Measurements from ENCODE around the gene SFT2D3. TPM values are rescaled to one million over a fixed set of nuclear protein-coding genes. Genes with fewer than 3 reads are reported as not detected.
A peak's percentile ranks its signal among the peaks of the same experiment; 100 is the strongest.

The SFT2D3 gene
- total RNA-seq, 1 donor from 2014 or later, result 5.8 TPM

DNA sequence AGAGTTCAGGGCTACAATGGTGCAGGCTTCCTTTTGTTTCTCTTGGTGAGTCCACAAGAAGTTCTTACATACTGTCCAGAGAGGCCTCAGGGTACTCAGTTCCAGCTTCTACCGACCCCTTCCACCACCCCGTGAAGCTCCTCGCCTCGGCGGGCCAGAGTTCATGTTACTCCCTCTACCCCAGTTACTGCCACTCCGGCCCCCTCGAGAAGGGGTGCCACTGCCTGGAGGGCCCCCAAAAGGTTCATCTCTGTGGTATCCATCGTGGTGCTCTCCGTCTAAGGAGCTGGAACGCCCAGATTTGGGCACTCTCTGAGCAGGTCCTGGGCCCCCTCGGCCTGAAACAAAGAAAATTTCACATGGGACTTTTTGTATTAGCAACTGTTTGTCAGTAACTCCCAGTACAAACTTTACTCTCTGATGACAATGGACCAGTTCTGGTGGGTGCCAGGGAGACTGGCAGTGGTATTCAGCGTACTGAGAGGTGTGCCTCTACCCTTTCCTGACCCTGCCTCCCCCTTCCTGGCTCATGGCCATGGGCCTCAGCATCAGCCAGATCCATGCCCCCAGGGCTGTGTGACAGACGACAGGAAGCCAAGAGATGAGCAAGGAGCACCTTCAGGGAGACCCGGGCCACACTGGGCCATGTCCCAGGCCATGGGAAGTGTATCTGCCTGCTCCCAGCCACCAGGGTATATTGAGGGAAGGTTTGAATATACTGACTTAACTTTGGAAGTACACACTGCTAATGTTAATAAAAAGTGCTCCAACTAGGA lies 5.1 kb downstream of the SFT2D3 start:
- no peak for DNase-seq (ENCODE audit: low read depth in 2 of 2)

DNA sequence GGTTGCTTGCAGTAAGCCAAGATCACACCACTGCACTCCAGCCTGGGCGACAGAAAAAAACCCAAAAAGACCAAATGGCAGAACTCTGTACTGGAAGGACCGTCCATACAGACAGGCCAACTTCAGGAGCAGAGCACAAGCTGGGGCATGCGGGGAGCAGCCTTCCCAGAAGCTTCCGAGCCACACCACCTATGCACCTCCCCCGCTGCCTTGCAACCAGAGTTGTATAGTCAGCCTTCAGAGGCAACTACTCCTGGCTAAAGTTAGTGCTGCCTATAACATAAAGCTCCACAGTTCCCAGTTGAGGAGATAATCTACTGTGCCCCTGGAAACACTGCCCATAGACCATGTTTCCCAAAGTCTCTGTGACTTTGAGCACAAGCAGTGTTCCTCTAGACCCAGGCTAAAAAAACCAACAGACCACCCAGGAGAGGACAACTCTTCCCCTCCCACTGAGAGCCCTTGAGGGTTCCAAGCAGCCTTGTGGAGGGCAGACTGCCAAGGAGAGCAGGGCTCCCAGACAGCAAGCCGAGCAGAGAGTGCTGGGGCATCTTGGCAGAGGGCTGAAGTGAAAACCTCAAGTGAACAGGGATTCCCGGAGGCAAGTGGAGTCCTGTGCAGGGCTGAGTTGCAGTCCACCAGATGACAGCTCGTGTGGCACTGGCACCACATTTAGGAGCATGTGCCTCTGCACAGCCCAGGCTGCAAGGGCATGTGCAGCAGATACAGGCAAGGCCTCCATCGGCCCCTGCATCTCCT lies 6.8 kb downstream of the SFT2D3 start:
- no peak for DNase-seq (ENCODE audit: low read depth in 2 of 2)

DNA sequence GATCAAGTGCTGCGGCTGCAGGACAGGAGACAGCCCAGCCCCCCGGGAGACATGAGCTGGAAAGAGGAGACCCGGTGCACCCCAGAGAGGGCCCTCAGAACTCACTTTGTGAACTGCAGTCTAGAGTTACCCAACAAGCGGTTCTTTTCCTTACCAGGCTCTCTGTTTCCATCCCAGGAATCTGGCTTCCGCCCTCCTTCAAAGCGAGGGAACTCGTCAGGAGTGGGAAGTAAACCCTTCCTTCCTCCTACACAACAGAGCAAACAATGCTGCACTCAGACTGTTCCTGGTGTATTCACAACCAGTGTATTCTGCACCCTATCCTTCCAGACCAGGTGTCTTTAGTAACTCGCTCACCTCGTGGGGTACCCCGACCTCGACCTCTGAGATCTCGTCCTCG lies 8.0 kb downstream of the SFT2D3 start:
- no peak for DNase-seq (ENCODE audit: low read depth in 2 of 2)

DNA sequence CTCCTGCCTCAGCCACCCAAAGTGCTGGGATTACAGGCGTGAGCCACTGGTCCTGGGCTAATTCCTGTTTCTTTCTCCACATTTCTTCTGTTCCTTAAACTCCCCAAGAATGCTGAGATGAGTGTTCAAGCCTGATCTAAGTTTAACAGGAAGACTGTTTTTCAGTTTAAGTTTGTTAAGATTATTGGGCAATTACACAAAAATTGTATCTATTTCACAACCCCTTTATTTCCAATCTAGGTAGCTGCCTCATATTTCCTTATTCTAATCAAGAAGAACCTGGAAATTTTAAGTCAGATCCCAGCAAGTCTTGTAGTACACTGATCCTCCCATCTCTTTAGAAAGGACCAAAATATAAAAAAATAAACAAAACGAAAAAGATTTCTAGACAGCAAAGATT lies 11.7 kb downstream of the SFT2D3 start:
- DNase-seq (ENCODE audit: low read depth in 2 of 2), result no peak

DNA sequence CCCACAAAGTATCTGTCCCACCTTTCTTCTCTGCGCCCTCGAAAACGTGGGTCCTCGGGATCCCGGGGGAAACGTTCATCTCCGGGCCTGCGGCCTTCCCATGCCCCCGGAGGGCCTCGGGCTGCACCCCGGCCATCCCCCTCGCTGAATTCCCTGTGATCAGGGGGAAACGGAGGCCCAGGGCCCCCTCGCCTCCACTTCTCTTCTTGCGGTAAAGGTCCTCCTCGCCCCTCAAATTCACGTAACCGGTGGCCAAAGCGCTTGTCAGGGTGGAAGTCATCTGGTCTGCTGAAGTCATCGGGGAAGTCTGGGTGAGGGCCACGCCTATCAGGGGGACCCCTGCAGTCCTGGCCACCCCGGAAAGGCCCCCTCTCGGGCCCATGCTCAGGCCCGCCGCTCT lies 12.3 kb downstream of the SFT2D3 start:
- DNase-seq (ENCODE audit: low read depth in 2 of 2), result no peak

DNA sequence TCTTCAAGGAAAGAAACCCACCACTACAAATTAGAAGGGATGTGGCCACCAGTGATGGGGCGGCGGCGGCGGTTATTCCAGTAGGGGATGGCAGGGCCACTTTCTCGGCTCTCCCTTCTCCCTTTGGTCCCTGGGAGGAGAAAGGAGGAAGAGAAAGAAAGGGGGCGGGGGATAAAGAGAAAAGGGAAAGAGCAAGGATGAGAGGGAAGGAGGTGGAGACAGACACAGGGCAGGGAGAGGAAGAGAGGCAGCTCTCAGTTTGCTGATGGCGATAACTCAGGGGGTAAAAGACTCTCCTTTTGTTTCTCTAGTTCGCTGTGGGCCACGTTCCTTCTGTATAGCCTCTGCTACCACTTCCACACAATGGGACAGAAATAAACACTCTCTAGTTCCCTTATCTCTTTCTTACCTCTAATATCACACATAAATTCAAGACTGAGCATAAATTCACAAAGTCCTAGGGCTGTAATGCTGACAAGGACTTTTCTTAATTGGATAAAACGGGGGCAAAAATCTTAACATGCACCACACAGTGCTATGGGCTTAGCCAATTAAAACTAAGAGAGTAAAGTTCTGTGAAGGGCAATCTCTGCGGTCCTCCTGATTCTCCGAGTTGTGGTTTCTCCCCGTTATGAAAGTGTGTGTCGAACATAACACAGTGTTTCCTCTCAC lies 14.6 kb downstream of the SFT2D3 start:
- no peak for DNase-seq (ENCODE audit: low read depth in 2 of 2)

DNA sequence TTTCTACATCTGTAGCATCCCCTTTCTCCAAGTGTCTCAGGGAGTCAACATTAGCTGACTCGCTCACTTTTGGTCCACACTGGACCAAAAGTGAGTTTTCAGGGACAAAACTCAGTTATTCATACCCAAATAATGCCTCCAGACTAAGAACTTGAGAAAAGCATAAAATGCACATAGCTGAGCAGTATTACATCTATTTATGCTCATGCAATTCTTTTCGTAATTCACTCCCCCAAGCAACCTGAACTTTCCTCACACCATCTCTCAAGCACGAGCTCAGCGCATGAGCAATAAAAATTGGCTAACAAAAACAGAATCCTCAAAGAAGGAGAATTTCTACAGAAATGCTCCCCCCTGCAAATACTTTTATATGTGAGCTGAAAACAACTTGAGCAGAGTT lies 17.0 kb downstream of the SFT2D3 start:
- no peak for DNase-seq (ENCODE audit: low read depth in 2 of 2)

DNA sequence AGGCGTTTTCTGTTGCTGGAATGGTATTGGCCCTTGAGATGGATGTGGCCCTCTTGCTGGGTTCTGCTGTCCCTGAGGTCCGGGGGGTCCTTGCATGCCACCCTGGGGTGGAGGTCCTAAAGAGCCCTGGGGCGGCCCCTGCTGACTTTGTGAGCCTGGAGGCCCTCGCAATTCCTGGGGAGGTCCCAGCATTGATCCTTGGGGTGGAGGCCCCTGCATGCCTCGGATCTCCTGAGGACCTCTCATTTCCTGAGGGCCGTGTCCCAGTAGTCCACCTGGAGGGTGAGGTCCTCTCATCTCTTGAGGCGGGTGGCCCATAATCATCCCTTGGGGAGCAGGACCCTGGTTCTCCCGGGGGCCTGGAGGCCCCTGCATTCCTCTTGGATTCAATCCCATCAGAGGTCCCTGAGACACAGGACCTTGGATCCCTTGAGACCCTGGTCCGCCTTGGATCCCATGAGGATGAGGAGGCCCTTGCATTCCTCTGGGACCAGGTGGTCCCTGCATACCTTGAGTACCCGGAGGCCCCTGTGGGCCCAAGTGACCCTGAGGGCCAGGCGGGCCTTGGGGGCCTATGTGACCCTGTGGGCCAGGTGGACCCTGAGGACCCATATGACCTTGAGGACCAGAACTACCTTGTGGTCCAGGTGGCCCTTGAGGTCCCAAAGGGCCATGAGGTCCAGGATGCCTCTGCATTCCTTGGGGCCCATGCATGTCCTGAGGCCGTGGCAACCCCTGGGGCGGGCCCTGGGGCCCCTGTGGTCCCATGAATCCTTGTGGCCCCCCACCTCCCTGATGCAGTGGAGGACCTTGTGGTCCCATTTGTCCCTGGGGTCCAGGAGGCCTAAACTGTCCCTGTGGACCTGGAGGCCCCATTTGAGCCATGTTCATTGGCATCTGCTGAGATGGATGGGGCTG lies 18.3 kb downstream of the SFT2D3 start:
- no peak for DNase-seq (ENCODE audit: low read depth in 2 of 2)

DNA sequence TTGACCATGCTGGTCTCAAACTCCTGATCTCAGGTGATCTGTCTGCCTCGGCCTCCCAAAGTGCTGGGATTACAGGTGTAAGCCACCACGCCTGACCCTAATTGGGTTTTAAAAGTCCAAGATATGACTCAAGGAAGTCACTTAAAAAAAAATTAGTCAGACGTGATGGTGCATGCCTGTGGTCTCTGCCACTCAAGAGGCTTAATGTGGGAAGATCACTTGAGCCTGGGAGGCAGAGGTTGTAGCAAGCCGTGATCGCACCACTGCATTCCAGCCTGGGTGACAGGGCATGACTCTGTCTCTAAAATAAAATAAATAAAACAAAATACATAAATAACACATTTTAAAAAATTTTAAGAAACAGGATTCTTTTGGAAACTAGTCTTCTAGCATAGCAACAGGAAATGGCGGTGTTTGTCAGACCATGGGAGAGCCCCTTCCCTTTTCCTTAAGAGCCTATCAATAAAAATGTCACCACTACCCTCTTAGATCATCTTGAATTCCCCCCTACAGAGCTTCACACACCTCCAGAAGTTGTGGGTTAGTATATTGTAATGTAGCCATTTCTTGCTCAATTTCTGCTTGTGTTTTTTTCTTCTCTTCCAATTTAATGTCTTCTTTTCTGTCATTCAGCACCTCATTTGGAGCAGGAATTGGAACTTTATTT lies 20.1 kb downstream of the SFT2D3 start:
- no peak for DNase-seq (ENCODE audit: low read depth in 2 of 2)

DNA sequence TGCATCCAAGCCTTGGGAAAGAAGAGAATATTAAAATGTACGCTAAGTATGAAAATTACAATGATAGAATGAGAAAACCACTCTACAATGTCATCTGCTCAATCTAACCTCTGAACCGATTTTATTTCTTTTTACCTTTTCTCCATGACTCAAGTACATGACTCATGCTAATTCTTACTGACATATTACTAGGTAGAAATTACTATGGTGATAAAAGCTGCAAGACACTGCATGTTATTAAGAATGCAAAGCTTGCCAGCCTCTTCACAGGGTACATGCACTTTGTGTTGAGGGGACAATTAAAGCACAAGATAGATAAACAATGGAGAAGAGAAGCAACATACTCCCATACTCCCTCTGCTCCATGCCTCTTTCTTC lies 20.7 kb downstream of the SFT2D3 start:
- DNase-seq (ENCODE audit: low read depth in 2 of 2), result no peak

DNA sequence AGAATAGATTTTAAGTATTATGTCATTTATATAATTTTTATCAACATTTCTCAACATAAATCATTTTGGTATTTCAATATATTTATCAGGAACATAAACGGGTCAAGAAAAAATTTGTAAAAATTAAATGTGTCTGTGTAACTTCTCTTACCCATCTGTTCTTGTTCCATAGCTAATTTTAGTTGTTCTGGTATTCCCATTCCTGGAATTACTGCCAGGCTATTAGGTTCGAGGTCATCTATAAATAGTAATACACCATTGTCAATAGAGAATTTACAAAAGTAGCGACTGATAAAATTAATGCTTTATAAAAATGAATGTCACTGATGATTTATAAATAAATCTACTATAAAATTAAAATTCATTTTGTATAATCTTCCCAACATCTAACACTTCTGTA lies 21.5 kb downstream of the SFT2D3 start:
- no peak for DNase-seq (ENCODE audit: low read depth in 2 of 2)

DNA sequence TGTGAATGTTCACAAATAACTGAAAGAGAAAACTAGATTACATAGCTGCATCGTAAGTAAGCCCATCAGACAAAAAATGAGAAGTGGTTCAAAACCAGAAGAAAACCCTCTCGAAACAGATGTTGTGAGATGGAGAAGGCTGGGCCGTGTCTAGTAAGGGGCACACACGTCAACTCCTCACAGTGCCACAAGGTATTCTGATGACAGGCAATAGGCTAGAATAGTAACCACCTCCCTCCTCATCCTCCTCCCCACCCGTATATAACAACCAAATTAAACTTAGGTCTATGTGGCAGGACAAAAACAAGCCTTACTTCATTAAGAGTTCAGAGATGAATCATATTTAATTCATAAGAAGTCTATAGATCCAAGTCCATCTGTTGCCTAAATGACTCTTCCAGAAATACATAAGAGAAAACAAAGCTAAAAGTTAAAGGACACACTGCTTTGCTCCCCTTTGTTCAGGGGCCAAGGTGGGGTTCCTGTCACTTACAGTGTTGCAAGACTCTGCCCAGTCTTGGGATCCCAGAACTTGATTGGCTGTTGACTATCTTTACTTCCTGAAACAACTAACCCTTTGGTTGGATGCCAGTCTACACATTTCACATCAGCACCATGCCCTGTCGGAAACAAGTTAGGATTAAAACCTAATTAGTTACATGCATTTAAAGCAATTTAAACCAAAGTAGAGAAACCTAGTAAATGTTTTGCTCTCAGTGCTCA lies 25.0 kb downstream of the SFT2D3 start:
- no peak for DNase-seq (ENCODE audit: low read depth in 2 of 2)

DNA sequence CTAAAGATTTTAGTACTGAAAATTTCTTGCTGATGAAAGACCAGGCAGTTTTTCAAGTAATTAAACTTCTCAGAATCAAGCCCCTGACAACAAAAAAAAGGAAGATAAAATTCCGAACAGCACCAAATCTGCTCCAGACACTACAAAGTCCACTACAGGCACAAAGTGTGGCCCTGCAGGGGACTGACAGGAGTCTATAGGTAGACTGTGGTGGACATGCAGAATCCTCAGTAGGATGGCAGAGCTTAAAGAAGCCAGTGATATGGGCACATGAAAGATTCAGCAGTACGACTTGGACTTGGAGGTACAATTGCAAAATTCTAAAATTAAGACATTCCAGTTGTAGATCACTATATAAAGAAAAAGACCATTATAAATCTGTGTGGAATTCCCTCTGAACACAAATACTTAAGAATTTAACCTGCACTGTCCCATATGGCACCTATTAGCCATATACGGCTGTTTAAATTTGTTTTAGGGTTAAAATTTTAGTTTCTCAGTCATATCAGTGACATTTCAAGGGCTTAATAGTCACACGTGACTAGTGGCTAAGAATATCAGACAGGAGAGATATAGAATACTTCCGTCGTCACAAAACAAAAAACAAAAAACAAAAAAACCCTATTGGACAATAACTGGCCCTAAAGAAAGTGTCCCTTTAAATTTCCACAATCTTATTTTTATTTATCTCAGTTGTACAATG lies 32.0 kb downstream of the SFT2D3 start:
- DNase-seq (ENCODE audit: low read depth in 2 of 2), result no peak

DNA sequence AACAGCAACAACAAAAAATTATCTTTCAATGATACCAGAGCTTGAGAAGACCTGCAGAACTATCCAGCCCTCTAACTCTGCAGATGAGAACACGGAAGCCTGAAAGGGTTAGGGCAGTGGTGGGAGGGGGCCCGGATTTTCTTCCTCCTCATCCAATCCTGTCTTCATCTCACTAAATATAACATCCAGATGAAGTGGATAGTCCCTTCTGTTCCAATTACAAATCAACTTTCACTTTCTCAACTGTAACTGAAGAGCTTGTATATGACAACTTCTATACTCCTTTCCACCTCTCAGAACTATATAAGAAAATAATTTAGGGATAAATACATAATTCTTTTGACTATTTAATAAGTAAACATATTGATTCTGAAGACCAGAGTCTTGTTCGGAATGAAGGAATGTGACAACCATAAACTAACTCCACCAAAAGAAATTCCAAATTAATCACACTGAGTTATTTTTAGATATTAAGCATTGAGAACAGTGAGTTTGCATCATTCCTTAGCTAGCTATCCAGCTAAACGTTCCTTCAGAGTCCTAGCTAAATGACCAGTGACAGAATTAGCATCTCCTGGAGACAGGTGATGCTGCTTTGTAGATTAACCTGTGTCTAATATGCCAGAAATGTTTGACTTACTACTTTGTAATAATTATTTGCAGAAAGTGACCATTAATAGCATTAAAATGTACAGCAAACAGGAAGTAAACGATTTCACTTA lies 32.7 kb downstream of the SFT2D3 start:
- DNase-seq (ENCODE audit: low read depth in 2 of 2), result peak in 1 of 2 donors; percentile 5

DNA sequence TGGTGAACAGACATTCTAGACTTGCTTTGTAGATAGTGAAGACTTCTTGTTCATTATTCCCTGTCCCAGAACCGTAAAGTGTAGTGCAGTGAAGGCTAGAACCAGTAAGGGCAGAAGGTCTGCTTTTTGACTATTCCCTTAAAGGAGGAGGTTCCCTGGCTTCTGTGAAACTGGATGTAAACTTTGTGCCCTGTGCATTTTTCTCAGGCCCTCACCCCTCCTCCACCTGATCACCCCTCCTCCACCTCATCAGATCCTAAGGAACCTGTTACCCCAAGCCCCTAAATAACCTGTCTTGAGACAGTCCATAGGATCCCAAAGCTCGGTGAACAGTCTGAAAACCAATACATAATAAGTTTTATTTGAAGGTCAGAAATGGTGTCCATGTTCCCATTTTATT lies 33.7 kb downstream of the SFT2D3 start:
- DNase-seq (ENCODE audit: low read depth in 2 of 2), result no peak

DNA sequence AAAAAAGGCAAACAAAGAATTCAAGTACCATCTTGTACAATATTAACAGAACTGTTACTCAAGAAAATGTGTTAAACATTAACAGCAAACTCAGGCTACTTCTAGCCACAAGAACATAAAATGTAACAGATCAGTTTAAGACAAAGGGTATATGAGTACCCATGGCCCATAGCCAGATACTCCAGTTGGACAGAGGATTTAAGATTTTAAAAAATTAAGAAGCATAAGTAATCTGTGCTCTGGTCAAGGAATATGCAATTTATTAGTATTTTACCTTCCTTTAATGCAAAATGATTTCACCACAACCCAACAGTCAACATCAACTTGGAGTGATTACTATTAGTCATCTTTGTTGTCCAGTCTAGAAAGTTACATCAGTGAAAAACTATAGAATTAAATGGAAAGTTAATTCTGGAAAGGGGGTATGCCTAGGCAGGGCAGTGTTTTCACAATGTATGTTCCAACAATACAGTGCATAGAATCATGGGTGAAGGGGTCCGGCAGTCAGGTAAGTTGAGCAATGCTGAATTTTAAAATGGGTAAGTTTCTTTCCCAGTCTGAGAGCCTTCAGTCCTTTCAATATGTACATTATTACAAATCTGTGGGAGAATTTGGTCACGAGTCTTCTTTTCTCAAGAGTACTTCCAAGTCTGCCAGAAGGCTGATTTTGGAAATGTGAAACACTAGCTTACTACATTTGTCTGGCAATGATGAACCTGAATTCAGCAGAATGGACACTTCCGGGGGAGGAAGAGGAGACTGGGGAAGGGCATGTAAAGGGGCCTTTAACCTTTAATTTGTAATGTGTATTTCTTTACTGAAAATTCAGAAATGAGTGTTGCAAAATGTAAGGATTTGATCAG lies 34.5 kb downstream of the SFT2D3 start:
- no peak for DNase-seq (ENCODE audit: low read depth in 2 of 2)

DNA sequence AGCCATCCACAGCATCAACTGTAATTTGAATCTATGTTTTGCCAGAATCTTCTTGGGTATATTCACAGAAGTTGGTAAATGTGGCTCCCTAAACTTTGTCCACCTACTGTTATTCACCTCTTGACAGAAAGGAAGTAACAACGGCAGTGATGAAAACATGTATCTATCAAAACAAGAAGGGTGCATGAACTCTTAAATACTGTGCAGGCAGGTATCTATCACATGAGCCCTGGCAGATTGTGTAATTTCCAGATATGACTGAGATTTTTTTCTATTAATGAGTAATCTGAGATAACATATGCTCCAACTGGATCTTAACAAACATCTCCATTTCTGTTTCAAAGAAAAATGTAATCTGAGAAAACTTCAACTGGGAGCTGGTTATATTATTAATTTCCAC lies 36.6 kb downstream of the SFT2D3 start:
- peak in 1 of 2 donors; percentile 38 for DNase-seq (ENCODE audit: low read depth in 2 of 2)

DNA sequence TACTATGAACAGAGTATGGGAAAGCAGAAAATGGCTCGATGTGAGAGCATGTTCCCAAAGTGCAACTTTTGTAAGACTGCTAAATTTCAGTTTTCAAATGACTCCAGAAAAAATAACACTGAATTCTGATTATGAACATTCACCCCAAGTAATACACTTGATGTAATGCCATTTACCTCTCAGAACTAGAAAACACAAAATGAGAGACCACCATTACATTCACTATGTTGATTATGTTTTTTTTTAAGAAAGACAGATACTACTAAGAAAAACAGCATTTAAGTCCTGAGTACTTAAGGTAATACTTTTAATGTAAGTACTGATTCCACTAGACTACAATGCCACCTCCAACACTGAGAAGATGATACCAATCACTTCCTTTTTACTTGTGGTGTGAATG lies 38.5 kb downstream of the SFT2D3 start:
- no peak for DNase-seq (ENCODE audit: low read depth in 2 of 2)

Measured in lung microvascular endothelial cell (primary cell).